GM23248 (cell line): Measurements from ENCODE around the gene PRICKLE2. TPM values are rescaled to one million over a fixed set of nuclear protein-coding genes. Genes with fewer than 3 reads are reported as not detected.

ENCODE experiments used
- DNase-seq: peaks from one replicate; pipeline ENCODE4 v3.0.0-alpha.2; 2015
- H2AFZ ChIP-seq: fragments of 200-600 bp; sonication (generic); 2 replicates; pipeline ENCODE4 v1.6.1; 2016; ENCODE audit warnings: antibody characterized with exemption
- H3F3A ChIP-seq: fragments of 200-600 bp; sonication (generic); 2 replicates; pipeline ENCODE4 v1.6.1; 2016; ENCODE audit warnings: mild to moderate bottlenecking, antibody characterized with exemption, mixed run types; ENCODE audit not compliant: insufficient read depth
- H3K27ac ChIP-seq: fragments of 200-600 bp; sonication (generic); 2 replicates; pipeline ENCODE4 v1.5.1; 2016; ENCODE audit warnings: mild to moderate bottlenecking
- H3K27me3 ChIP-seq: fragments of 200-600 bp; sonication (generic); replicated peaks from 2 replicates; pipeline ENCODE4 v1.6.1; 2016; ENCODE audit warnings: mild to moderate bottlenecking; ENCODE audit not compliant: insufficient read depth
- H3K36me3 ChIP-seq: fragments of 200-600 bp; sonication (generic); 2 replicates; pipeline ENCODE4 v1.6.1; 2016; ENCODE audit warnings: low read depth, mild to moderate bottlenecking
- H3K4me1 ChIP-seq: fragments of 200-600 bp; sonication (generic); 2 replicates; pipeline ENCODE4 v1.6.1; 2016; ENCODE audit warnings: mild to moderate bottlenecking; ENCODE audit not compliant: insufficient read depth
- H3K4me2 ChIP-seq: fragments of 200-600 bp; sonication (generic); one replicate; pipeline ENCODE4 v1.6.1; 2016; ENCODE audit warnings: mild to moderate bottlenecking; ENCODE audit not compliant: unreplicated experiment
- H3K4me3 ChIP-seq: fragments of 200-600 bp; sonication (generic); 2 replicates; pipeline ENCODE4 v1.5.1; 2016; ENCODE audit warnings: mild to moderate bottlenecking
- H3K79me2 ChIP-seq: fragments of 200-600 bp; sonication (generic); 2 replicates; pipeline ENCODE4 v1.6.1; 2016; ENCODE audit warnings: mild to moderate bottlenecking; ENCODE audit not compliant: insufficient read depth
- H3K9ac ChIP-seq: fragments of 200-600 bp; sonication (generic); 2 replicates; pipeline ENCODE4 v1.6.1; 2016; ENCODE audit warnings: mild to moderate bottlenecking
- H3K9me2 ChIP-seq: fragments of 200-600 bp; sonication (generic); 2 replicates; pipeline ENCODE4 v1.6.1; 2016; ENCODE audit warnings: mixed run types, mild to moderate bottlenecking, moderate library complexity; ENCODE audit not compliant: insufficient read depth
- H3K9me3 ChIP-seq: fragments of 200-600 bp; sonication (generic); one replicate; pipeline ENCODE4 v1.6.1; 2017; ENCODE audit warnings: low read depth
- H4K20me1 ChIP-seq: fragments of 200-600 bp; sonication (generic); 2 replicates; pipeline ENCODE4 v1.6.0; 2016; ENCODE audit not compliant: insufficient read depth
- EZH2 ChIP-seq: fragments of 200-600 bp; sonication (generic); IDR thresholded peaks from 2 replicates; pipeline ENCODE4 v1.6.1; 2018; ENCODE audit warnings: antibody characterized with exemption, mild to moderate bottlenecking; ENCODE audit not compliant: insufficient read depth, poor library complexity, severe bottlenecking
- EZH2phosphoT487 ChIP-seq: fragments of 200-600 bp; sonication (generic); IDR thresholded peaks from 2 replicates; pipeline ENCODE4 v1.6.1; 2018; ENCODE audit warnings: antibody characterized with exemption, moderate library complexity, mild to moderate bottlenecking, low read depth; ENCODE audit not compliant: insufficient read depth
- WGBS, 2 experiments: methylation state at CpG; one replicate each; pipeline ENCODE4 v1.1.6; 2015 to 2017; ENCODE audit warnings: low lambda C conversion rate in 2 of 2, low coverage in 1 of 2; ENCODE audit errors: missing lambda C conversion rate in 2 of 2; 5-methylcytosine and 5-hydroxymethylcytosine counted together
- in situ Hi-C: fragments of 300-500 bp; cut with MboI; formaldehyde crosslinking; loops from 2 replicates; pipeline ENCODE4 v1.15.0; 2020
- polyA plus RNA-seq: library from polyadenylated mRNA; unstranded; fragments of >200 nt; fragmentation: Nextera tagmentation; extraction: Ambion mirVana; gene quantifications from 2 replicates; pipeline ENCODE4 v1.2.1, GENCODE V29; 2016
- total RNA-seq: library from RNA; depleted of rRNA; stranded (reverse); fragments of >200 nt; shearing (Covaris generic); gene quantifications from 2 replicates; pipeline ENCODE4 v1.2.3, GENCODE V29; 2014

The PRICKLE2 gene
- total and polyA plus RNA-seq, 2 experiments from 2014 or later, result 7.3 to 19.6 TPM

- WGBS, 2 experiments, result 42 to 46% methylated on average over 7 of the region's 7 CpGs
- H3K4me2 ChIP-seq, result no peak overlapping the region
- no peaks in the 10 kb centered on the region for H3K9me3 ChIP-seq
- H3K36me3 ChIP-seq, result no peaks in the 10 kb centered on the region
- H3K4me3 ChIP-seq, result no peak overlapping the region
- no peak overlapping the region for H3K27ac ChIP-seq
- in situ Hi-C loops, result no loop called here
- peaks cover 9% of the 10 kb centered on the region for H3K4me1 ChIP-seq
- H3K79me2 ChIP-seq, result no peaks in the 10 kb centered on the region
- no peak overlapping the region for H2AFZ ChIP-seq
- no peaks in the 10 kb centered on the region for H4K20me1 ChIP-seq
- H3K9me2 ChIP-seq, result no peaks in the 10 kb centered on the region
- no peak for TF ChIP-seq EZH2phosphoT487
- no peak for TF ChIP-seq EZH2
- peak; percentile 25 for DNase-seq
- peaks cover 16% of the 10 kb centered on the region; the same call in 1 of the 2 replicates for H3F3A ChIP-seq
- H3K27me3 ChIP-seq, result no peaks in the 10 kb centered on the region
- H3K9ac ChIP-seq, result no peak overlapping the region
Measured at GRCh38 chr3:64082961-64083541, 142.2 kb downstream of the PRICKLE2 start.

DNA sequence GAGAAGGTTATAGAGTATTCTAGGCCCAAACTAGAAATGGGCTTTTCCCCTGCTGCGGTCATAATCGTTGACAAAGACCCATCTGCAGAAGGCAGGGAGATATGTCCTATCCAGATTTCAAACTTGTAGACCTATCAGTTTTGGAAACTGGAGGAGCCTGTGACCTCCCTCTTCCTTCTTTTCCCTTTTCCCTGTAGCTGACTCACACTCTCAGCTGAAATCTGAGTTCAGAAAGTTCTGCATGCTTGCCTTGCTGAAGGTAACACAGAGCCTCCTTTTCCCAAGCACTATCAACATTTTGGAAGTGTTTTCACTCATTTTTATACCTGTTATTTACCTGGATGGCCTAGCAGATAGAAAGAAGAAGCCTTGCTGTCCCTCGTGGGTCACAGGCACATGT, 142.9 kb downstream of the PRICKLE2 start:
- in situ Hi-C loops, result no loop called here
- DNase-seq, result peak; percentile 20
- no peaks in the 10 kb centered on the region for H3K36me3 ChIP-seq
- H3K27ac ChIP-seq, result no peak overlapping the region
- no peak overlapping the region for H3K4me2 ChIP-seq
- H2AFZ ChIP-seq, result no peak overlapping the region
- no peaks in the 10 kb centered on the region for H4K20me1 ChIP-seq
- no peaks in the 10 kb centered on the region for H3K9me2 ChIP-seq
- no peak overlapping the region for H3K4me3 ChIP-seq
- no peaks in the 10 kb centered on the region for H3K27me3 ChIP-seq
- peaks cover 9% of the 10 kb centered on the region for H3K4me1 ChIP-seq
- no peaks in the 10 kb centered on the region for H3K79me2 ChIP-seq
- H3K9me3 ChIP-seq, result no peaks in the 10 kb centered on the region
- WGBS, 2 experiments, result 69 to 72% methylated on average over 3 of the region's 3 CpGs
- no peak for TF ChIP-seq EZH2
- no peak for TF ChIP-seq EZH2phosphoT487
- peaks cover 16% of the 10 kb centered on the region; the same call in 1 of the 2 replicates for H3F3A ChIP-seq
- no peak overlapping the region for H3K9ac ChIP-seq

GRCh38 chr3:64081235-64081630, 144.0 kb downstream of the PRICKLE2 start:
- no peak for TF ChIP-seq EZH2
- no peak for TF ChIP-seq EZH2phosphoT487

GRCh38 chr3:64080616-64081234, 144.5 kb downstream of the PRICKLE2 start:
- in situ Hi-C loops, result no loop called here
- WGBS, 2 experiments, result 84 to 92% methylated on average over 1 of the region's 1 CpG
- Histone ChIP-seq H3K4me3 (no peak overlapping the region), H3K9ac (no peak overlapping the region), H3K9me3 (no peaks in the 10 kb centered on the region), H3K36me3 (no peaks in the 10 kb centered on the region), H3F3A (peaks cover 16% of the 10 kb centered on the region; the same call in 1 of the 2 replicates), H3K4me2 (no peak overlapping the region), H3K4me1 (peaks cover 9% of the 10 kb centered on the region), H3K79me2 (no peaks in the 10 kb centered on the region), H3K27me3 (no peaks in the 10 kb centered on the region), H3K9me2 (no peaks in the 10 kb centered on the region), H3K27ac (no peak overlapping the region), H4K20me1 (no peaks in the 10 kb centered on the region), H2AFZ (no peak overlapping the region)
- no peak for DNase-seq
- no peak for TF ChIP-seq EZH2phosphoT487
- TF ChIP-seq EZH2, result no peak

More at GRCh38 chr3:64081235-64081630, 144.0 kb downstream of the PRICKLE2 start:
- no peaks in the 10 kb centered on the region for H3K79me2 ChIP-seq
- H3K4me2 ChIP-seq, result no peak overlapping the region
- H3K9me2 ChIP-seq, result no peaks in the 10 kb centered on the region
- peaks cover 9% of the 10 kb centered on the region for H3K4me1 ChIP-seq
- peaks cover 16% of the 10 kb centered on the region; the same call in 1 of the 2 replicates for H3F3A ChIP-seq
- no peak overlapping the region for H3K27ac ChIP-seq
- 78 to 100% methylated on average over 1 of the region's 1 CpG for WGBS, 2 experiments
- H2AFZ ChIP-seq, result no peak overlapping the region
- H3K4me3 ChIP-seq, result no peak overlapping the region
- DNase-seq, result no peak
- no peaks in the 10 kb centered on the region for H3K9me3 ChIP-seq
- H3K36me3 ChIP-seq, result no peaks in the 10 kb centered on the region
- no peaks in the 10 kb centered on the region for H3K27me3 ChIP-seq
- in situ Hi-C loops, result no loop called here
- no peak overlapping the region for H3K9ac ChIP-seq
- no peaks in the 10 kb centered on the region for H4K20me1 ChIP-seq
